ENCODE measurements around the gene KRT14.

The KRT14 gene

GRCh38 chr17:41532947-41533570, 53.6 kb downstream of the KRT14 start:
- Histone ChIP-seq H3K9me3 (no peaks in the 10 kb centered on the region), H3K4me3 (ENCODE audit: low read depth, low read length) (no peak overlapping the region), H3K4me1 (peaks cover 59% of the 10 kb centered on the region), H3K27me3 (no peaks in the 10 kb centered on the region), H3K36me3 (no peaks in the 10 kb centered on the region)
- DNase-seq = no peak
- no peak for TF ChIP-seq CTCF (IDR thresholded peaks at IDR 0.05; ENCODE audit: low read depth, low read length)

Measured in BE2C (cell line).